Fibroblast of lung (primary cell): ENCODE results near the gene NUDT14.

Experiments
- EZH2 ChIP-seq: IDR thresholded peaks from 2 replicates; pipeline ENCODE4 v1.5.1; 2012; ENCODE audit warnings: low read length, control low read depth, mild to moderate bottlenecking; ENCODE audit errors: missing control alignments
- TF ChIP-seq, protein P1 (sequence below), 2 donors: IDR thresholded peaks in 1 of 2; conservative IDR thresholded peaks in 1 of 2; 1 replicate in 1 of 2; 2 replicates in 1 of 2; pipeline ENCODE4 v1.5.1; 2011 to 2012; ENCODE audit warnings: low read length in 2 of 2, control low read depth in 1 of 2, inconsistent platforms in 1 of 2, low read depth in 1 of 2, mild to moderate bottlenecking in 1 of 2

DNA sequence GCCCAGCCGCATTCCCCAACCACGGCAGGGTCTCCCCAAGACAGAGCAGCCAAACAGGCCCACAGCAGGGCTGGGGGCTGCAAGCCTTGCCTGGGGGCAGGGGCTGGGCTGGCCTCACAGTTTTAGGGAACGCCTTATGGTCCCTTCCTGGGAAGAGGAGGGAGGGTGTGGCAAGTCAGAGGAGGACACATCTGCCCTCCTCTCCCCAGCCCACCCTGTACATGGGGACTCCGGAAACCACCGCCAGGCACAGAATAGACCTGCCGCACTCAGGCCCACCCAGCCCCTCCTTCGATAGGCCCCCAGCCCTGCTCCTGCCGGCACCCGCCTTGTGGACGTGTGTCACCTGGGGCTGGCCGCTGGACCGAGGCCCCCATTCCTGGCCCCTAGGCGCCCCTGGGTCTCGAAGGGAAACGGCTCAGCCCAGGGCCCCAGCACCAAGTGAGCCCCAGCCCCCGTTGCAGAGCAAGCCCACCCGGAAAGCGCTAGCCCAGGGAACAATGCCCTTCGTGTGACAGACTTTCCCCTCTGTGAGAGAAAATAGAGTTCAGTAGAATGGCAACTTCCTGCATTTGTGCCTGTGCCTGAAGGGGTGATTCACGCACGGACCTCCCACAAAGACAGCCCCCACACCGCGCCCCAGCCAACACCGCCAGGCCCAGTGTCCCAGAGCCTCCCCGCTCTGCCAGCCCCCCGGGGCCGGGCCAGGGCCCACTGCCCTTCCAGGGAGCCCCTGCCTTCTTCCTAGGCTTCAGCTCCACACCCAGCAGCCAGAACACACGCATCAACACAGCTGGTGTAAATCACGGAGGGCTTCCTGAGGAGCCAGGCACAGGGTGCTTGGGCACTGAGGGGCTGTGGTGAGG, 12.0 kb upstream of the NUDT14 start:
- TF ChIP-seq, protein P1, sequence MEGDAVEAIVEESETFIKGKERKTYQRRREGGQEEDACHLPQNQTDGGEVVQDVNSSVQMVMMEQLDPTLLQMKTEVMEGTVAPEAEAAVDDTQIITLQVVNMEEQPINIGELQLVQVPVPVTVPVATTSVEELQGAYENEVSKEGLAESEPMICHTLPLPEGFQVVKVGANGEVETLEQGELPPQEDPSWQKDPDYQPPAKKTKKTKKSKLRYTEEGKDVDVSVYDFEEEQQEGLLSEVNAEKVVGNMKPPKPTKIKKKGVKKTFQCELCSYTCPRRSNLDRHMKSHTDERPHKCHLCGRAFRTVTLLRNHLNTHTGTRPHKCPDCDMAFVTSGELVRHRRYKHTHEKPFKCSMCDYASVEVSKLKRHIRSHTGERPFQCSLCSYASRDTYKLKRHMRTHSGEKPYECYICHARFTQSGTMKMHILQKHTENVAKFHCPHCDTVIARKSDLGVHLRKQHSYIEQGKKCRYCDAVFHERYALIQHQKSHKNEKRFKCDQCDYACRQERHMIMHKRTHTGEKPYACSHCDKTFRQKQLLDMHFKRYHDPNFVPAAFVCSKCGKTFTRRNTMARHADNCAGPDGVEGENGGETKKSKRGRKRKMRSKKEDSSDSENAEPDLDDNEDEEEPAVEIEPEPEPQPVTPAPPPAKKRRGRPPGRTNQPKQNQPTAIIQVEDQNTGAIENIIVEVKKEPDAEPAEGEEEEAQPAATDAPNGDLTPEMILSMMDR (conservative IDR thresholded peaks at IDR 0.05 in 1 of 2, IDR thresholded peaks at IDR 0.05 in 1 of 2; ENCODE audit: low read depth in 1 of 2, low read length in 2 of 2) = no peak
- TF ChIP-seq EZH2 = no peak
